DOHH2 (cell line): ENCODE measurements around the gene PDGFRA.

Source experiments
- EZH2phosphoT487 ChIP-seq: fragments of 200-600 bp; sonication (generic); IDR thresholded peaks from 2 replicates; pipeline ENCODE4 v1.6.1; 2017; ENCODE audit warnings: borderline replicate concordance, mild to moderate bottlenecking, antibody characterized with exemption, low read length, moderate library complexity, mixed read lengths
- TF ChIP-seq, protein P1 (sequence below): fragments of 200-600 bp; sonication (generic); IDR thresholded peaks from one replicate; pipeline ENCODE4 v1.5.1; 2014; ENCODE audit warnings: antibody characterized with exemption, mild to moderate bottlenecking, low read depth, low read length; ENCODE audit not compliant: poor library complexity, severe bottlenecking

DNA sequence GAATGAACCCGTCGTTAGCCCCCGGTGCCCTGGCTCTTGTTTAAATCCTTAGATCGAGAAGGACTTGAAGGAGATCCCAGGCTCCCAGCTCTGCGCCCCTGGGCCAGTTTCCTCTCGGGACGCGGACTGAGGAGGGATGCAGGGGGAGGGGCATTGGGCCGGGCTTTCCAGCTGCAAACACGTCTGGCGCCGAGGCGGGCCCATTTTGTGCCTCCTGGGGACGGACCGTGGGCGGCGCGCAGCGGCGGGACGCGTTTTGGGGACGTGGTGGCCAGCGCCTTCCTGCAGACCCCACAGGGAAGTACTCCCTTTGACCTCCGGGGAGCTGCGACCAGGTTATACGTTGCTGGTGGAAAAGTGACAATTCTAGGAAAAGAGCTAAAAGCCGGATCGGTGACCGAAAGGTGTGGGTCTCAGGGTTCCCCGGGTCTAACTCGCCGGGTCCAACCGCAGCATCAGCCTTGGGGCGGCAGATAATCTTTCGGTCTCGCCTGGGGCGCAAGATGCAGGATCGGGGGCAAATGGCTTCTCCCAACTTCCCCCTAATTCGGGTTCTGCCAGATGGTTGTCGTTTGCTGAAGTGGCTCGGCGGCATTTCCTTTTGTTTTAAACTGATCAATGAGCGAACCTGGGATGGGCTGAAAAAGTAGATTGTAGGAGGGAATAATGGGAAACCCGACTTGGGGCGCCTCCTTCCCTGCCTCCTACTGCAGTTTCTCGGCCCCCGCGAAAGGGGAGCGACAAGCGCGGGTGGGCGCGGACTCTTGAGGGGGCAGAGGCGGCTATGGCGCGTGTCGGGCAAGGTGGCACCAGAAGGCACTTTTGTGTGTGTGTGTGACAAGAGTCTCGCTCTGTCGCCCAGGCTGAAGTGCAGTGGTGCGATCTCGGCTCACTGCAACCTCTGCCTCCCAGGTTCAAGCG lies 2.9 kb downstream of the PDGFRA start:
- TF ChIP-seq, protein P1, sequence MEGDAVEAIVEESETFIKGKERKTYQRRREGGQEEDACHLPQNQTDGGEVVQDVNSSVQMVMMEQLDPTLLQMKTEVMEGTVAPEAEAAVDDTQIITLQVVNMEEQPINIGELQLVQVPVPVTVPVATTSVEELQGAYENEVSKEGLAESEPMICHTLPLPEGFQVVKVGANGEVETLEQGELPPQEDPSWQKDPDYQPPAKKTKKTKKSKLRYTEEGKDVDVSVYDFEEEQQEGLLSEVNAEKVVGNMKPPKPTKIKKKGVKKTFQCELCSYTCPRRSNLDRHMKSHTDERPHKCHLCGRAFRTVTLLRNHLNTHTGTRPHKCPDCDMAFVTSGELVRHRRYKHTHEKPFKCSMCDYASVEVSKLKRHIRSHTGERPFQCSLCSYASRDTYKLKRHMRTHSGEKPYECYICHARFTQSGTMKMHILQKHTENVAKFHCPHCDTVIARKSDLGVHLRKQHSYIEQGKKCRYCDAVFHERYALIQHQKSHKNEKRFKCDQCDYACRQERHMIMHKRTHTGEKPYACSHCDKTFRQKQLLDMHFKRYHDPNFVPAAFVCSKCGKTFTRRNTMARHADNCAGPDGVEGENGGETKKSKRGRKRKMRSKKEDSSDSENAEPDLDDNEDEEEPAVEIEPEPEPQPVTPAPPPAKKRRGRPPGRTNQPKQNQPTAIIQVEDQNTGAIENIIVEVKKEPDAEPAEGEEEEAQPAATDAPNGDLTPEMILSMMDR: no peak
- no peak for TF ChIP-seq EZH2phosphoT487
